K562 (cell line): ENCODE data around the gene CACNA1C.

ENCODE experiments used
- BRCA1 ChIP-seq, 2 experiments: fragments of 450-650 bp in 1 of 2; sonication (generic) in 1 of 2; formaldehyde crosslinking in 1 of 2; IDR thresholded peaks; 2 replicates each; pipeline versions ENCODE4 v1.5.0 to v1.6.1; 2017 to 2020; ENCODE audit warnings: mild to moderate bottlenecking in 1 of 2, missing genetic modification reagents in 1 of 2
- KLF1 ChIP-seq: fragments of 450-650 bp; IDR thresholded peaks from 2 replicates; pipeline ENCODE4 v1.6.1; 2016; ENCODE audit warnings: missing genetic modification characterization, missing compliant biosample characterization
- SIX5 ChIP-seq, 2 experiments: IDR thresholded peaks; 2 replicates each; pipeline ENCODE4 v1.6.1; 2011; ENCODE audit warnings: low read length in 2 of 2, borderline replicate concordance in 1 of 2, low read depth in 1 of 2, mild to moderate bottlenecking in 1 of 2, moderate library complexity in 1 of 2; ENCODE audit not compliant: insufficient read depth in 1 of 2
- ZBTB8A ChIP-seq: fragments of 450-650 bp; IDR thresholded peaks from 2 replicates; pipeline ENCODE4 v1.6.1; 2018; ENCODE audit warnings: mild to moderate bottlenecking, moderate library complexity; ENCODE audit not compliant: partially characterized antibody
- TF ChIP-seq, protein P1 (sequence below), 3 experiments: IDR thresholded peaks in 2 of 3; conservative IDR thresholded peaks in 1 of 3; 2 replicates each; pipeline ENCODE4 v1.5.1; 2011 to 2012; ENCODE audit warnings: low read length in 3 of 3, mild to moderate bottlenecking in 3 of 3, control low read depth in 2 of 3, improper control_type of control experiment in 1 of 3, inconsistent platforms in 1 of 3, low read depth in 1 of 3, mixed read lengths in 1 of 3, moderate library complexity in 1 of 3; ENCODE audit not compliant: insufficient read depth in 2 of 3

- TF ChIP-seq ZBTB8A (no peak), BRCA1 (IDR thresholded peaks at IDR 0.05) (no peak), BRCA1 (CRISPR knock-in tag; IDR thresholded peaks at IDR 0.05) (no peak), KLF1 (no peak), SIX5 (IDR thresholded peaks at IDR 0.05; ENCODE audit: borderline replicate concordance in 1 of 2, insufficient read depth in 1 of 2, low read depth in 1 of 2, low read length in 2 of 2) (no peak)
- TF ChIP-seq, protein P1, sequence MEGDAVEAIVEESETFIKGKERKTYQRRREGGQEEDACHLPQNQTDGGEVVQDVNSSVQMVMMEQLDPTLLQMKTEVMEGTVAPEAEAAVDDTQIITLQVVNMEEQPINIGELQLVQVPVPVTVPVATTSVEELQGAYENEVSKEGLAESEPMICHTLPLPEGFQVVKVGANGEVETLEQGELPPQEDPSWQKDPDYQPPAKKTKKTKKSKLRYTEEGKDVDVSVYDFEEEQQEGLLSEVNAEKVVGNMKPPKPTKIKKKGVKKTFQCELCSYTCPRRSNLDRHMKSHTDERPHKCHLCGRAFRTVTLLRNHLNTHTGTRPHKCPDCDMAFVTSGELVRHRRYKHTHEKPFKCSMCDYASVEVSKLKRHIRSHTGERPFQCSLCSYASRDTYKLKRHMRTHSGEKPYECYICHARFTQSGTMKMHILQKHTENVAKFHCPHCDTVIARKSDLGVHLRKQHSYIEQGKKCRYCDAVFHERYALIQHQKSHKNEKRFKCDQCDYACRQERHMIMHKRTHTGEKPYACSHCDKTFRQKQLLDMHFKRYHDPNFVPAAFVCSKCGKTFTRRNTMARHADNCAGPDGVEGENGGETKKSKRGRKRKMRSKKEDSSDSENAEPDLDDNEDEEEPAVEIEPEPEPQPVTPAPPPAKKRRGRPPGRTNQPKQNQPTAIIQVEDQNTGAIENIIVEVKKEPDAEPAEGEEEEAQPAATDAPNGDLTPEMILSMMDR (IDR thresholded peaks at IDR 0.05 in 2 of 3, conservative IDR thresholded peaks at IDR 0.05 in 1 of 3; ENCODE audit: insufficient read depth in 2 of 3, low read depth in 1 of 3, low read length in 3 of 3) = no peak
Observed at GRCh38 chr12:2634471-2634870, 581.7 kb downstream of the CACNA1C start.
